ENCODE measurements around the gene CCDC188.

GRCh38 chr22:20164863-20165262, 14.0 kb upstream of the CCDC188 start:
- TF ChIP-seq GATA2 (IDR thresholded peaks at IDR 0.05; ENCODE audit: low read depth, low read length) (no peak), GATA3 (IDR thresholded peaks at IDR 0.05; ENCODE audit: low read depth, low read length) (no peak)
